ENCODE results near the gene GTPBP6.
"Not testable (repeated sequence)": the region's sequence is repeated elsewhere in the genome, so short reads cannot be mapped to it uniquely, and the experiment has no call there.

Gene GTPBP6

DNA sequence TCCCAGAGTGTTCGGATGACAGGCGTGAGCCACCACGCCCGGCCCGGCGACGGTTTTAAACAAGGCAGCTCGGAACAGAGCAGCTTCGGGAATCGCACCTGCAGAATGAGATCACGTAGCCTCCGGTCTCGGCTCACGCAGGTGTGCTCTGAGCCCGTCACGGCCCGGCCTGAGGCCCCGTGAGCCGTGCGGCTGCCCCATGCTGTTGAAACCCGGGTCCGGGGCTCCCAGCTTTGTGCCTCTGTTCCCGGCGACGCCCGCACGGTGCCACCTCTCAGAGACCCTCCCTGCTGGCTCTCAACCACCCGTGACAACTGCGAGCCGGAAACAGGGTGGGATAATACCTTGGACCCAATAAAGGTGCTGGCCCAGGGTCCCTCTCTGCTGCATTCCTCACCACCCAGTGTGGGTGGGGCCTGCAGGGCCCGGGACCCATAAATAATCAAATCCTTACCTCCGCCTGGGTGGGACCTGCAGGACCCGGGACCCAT, 50.8 kb downstream of the GTPBP6 start:
- TF ChIP-seq POLR2A (IDR thresholded peaks at IDR 0.05; ENCODE audit: extremely low read depth, insufficient read length) = no peak
- no peak for TF ChIP-seq CTCF (IDR thresholded peaks at IDR 0.05; ENCODE audit: low read depth, low read length)
- no peak for TF ChIP-seq MYC (IDR thresholded peaks at IDR 0.05; ENCODE audit: low read depth, low read length)
- TF ChIP-seq, protein P1, sequence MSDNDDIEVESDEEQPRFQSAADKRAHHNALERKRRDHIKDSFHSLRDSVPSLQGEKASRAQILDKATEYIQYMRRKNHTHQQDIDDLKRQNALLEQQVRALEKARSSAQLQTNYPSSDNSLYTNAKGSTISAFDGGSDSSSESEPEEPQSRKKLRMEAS (IDR thresholded peaks at IDR 0.05; ENCODE audit: low read depth, low read length) = no peak
- DNase-seq (ENCODE audit: low read depth) = no peak
- H3K4me3 ChIP-seq (ENCODE audit: low read depth, low read length) = no peak overlapping the region

DNA sequence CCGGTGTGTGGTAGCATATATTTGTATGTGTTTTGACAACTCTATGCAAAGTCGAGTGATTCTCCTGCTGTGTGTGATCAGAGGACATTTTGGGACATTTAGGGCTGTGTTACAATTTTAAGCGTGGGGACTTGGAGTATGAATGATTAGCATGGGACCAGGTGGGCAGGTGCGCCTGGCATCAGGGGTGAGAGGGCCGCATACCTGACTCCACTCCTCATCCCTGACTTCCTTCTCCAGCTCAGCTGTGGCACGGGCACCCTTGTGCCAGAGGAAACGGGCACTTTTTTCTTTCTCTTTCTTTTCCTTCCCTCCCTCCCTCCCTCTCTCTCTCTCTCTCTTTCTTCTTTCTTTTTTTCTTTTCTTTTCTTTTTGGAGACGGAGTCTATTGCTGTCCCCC, 53.1 kb downstream of the GTPBP6 start:
- TF ChIP-seq MYC (IDR thresholded peaks at IDR 0.05; ENCODE audit: low read depth, low read length) = no peak
- TF ChIP-seq POLR2A (IDR thresholded peaks at IDR 0.05; ENCODE audit: extremely low read depth, insufficient read length) = no peak
- no peak overlapping the region for H3K4me3 ChIP-seq (ENCODE audit: low read depth, low read length)
- DNase-seq (ENCODE audit: low read depth) = no peak

- no peak overlapping the region for H3K4me3 ChIP-seq (ENCODE audit: low read depth, low read length)
- no peak for TF ChIP-seq CTCF (IDR thresholded peaks at IDR 0.05; ENCODE audit: low read depth, low read length)
- TF ChIP-seq, protein P1 (IDR thresholded peaks at IDR 0.05; ENCODE audit: low read depth, low read length) = no peak
- no peak for TF ChIP-seq MYC (IDR thresholded peaks at IDR 0.05; ENCODE audit: low read depth, low read length)
- no peak for TF ChIP-seq POLR2A (IDR thresholded peaks at IDR 0.05; ENCODE audit: extremely low read depth, insufficient read length)
- DNase-seq (ENCODE audit: low read depth) = peak; percentile 47
These were observed 53.8 kb downstream of the GTPBP6 start for GRCh38 chrX:264634-265455.

GRCh38 chrX:264006-264405, 54.6 kb downstream of the GTPBP6 start:
- H3K4me3 ChIP-seq (ENCODE audit: low read depth, low read length); DNase-seq (ENCODE audit: low read depth): not testable (repeated sequence)

GRCh38 chrX:262381-262909, 56.2 kb downstream of the GTPBP6 start:
- TF ChIP-seq CTCF (IDR thresholded peaks at IDR 0.05; ENCODE audit: low read depth, low read length) (no peak), POLR2A (IDR thresholded peaks at IDR 0.05; ENCODE audit: extremely low read depth, insufficient read length) (no peak), MYC (IDR thresholded peaks at IDR 0.05; ENCODE audit: low read depth, low read length) (no peak)
- TF ChIP-seq, protein P1 (IDR thresholded peaks at IDR 0.05; ENCODE audit: low read depth, low read length) = no peak
- no peak overlapping the region for H3K4me3 ChIP-seq (ENCODE audit: low read depth, low read length)
- DNase-seq (ENCODE audit: low read depth) = no peak

GRCh38 chrX:261919-262352, 56.7 kb downstream of the GTPBP6 start:
- DNase-seq (ENCODE audit: low read depth) = no peak
- no peak overlapping the region for H3K4me3 ChIP-seq (ENCODE audit: low read depth, low read length)
- TF ChIP-seq CTCF (IDR thresholded peaks at IDR 0.05; ENCODE audit: low read depth, low read length) = no peak
- TF ChIP-seq MYC (IDR thresholded peaks at IDR 0.05; ENCODE audit: low read depth, low read length) = no peak
- no peak for TF ChIP-seq POLR2A (IDR thresholded peaks at IDR 0.05; ENCODE audit: extremely low read depth, insufficient read length)
- TF ChIP-seq, protein P1 (IDR thresholded peaks at IDR 0.05; ENCODE audit: low read depth, low read length) = no peak

Measured in NB4 (cell line).